GM18868 (cell line): ENCODE results near the gene GABRG3.

Experiments used
- ATAC-seq: cut with Tn5 transposase; IDR thresholded peaks from one replicate; pipeline ENCODE4 v1.9.1; 2021; ENCODE audit warnings: mild to moderate bottlenecking, moderate library complexity; ENCODE audit not compliant: unreplicated experiment

GABRG3 gene

DNA sequence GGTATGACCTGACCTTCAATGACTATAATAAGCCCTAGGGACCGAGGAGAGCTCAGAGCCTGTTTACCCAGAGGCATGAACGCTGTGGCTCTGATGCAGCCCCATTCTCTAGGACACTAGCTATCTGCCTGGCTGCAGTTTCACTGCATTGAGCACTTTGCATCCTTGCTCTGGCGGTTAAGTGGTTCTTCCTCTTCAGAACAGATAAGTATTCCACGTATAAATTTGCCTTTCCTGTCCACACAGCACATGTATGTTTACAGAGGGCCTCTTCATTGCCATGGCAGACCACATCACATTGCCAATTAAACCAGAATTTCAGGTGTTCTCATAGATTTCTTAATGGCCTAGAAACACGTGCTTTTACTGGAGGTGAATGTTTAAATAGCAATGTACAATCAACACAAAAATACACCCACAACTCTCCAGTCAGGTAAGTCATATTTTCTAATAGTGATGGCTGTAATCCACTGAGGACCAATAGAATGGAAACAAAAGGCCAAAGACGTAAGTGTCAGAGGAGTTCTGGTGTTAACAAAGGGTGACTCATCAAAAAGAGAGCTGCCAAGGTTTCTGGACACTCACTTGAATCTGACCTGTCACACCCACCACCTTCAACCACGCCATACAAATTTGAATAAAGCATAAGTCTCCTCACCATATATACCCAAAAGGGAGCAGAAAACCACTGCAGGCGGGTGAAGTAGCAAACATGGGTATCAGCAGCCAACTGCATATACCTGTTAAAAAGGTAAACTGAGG is 574.7 kb downstream of the GABRG3 start:
- ATAC-seq, result no peak

DNA sequence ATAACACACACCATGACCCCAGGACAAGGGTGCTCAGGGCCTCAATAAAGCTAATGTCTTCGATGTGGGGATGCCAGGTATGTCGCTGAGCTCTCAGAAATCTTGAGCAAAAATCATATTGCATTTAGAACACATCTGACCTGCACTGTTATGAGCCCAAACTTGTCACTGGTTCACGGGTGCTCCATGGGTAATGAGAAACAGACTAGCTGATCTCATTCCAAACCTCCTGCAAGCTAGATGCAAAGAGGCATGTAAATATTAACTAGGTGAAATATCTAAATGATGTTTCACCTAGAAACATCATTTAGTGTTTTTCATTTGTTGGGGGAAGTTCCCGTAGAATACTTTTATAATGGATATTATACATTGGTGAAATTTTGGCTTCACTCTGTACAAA is 578.8 kb downstream of the GABRG3 start:
- ATAC-seq, result no peak

DNA sequence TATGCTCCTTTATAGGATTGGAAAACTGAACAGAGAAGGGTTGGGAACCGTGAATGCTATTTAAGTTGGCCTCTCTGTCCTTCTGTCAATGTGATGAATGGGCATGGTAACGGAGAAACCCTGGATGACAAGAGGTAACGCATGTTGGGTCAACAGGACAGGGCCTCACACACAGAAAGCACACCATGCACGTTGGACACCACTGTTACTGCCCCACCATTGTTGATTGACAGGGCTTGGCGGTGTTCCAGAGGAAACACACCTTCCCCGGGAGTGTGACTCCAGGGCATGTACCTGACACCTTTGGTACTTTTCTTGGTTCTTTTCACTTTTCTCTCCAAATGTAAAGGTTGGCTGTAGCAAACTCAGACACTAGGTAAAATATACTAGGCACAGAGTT is 579.7 kb downstream of the GABRG3 start:
- no peak for ATAC-seq

DNA sequence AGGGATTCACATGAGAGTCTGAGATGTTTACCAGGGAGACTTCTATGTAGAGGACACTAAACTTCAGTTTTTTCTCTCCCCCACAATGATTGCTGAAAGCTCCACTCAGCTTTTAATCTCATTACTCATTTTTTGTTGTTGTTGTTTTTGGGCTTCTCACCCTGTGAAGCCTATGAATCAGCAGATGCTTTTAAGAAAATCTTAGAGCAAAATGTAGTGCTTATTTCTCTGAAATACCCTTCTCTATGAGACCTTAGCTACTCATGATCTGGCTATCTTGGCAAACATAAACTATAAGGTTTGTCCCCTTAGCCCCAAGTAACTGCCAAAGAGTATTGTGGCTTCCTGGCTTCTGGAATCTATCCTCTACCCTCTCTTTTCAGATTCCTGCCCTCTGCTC is 590.8 kb downstream of the GABRG3 start:
- no peak for ATAC-seq

DNA sequence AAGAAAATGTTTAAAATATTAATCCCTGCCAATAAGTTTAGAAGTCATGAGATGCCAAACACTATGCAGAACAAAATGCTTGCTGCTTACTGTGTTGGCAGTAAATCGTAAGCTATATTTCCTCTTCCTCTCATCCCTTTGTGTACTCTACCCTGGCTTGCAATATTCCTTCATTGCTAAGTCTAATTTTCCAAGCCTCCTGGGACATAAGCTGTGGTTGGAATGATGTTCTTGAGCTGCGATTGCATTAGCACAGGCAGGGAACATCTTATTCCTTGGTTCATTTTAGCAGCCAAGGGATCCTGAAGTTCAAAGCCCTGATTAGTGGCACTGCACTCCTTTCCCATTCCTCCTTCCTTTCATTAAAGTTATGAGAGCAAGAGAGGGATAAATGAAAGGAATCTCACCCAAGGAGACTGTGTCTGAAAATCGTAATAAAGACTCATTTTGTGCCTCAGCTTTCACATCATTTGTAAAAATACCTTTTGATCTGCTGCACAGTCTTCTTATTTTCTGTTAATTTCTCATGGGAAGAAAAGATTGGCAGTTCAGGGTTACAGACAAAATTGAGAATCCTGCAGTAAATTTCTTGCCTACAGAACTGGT is 592.9 kb downstream of the GABRG3 start:
- ATAC-seq, result no peak

DNA sequence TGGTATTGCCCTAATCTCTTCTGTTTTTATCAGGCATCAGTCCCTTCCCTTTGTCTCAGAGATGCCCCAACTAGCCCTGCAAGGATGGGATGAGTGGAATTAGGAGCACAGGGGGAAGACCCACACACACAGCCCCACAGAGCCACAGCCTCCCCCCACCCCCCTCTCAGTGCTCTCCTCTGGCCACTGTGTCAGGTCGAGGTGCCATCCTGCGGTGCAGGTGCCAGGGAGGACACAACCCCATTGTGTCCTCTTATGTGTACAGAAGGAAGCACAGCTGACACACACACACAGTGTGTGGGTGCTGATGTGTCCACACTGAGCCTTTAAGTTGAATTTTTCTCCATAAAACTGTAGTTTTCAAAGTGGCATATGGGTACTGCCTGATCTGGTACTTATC is 593.7 kb downstream of the GABRG3 start:
- ATAC-seq, result no peak

DNA sequence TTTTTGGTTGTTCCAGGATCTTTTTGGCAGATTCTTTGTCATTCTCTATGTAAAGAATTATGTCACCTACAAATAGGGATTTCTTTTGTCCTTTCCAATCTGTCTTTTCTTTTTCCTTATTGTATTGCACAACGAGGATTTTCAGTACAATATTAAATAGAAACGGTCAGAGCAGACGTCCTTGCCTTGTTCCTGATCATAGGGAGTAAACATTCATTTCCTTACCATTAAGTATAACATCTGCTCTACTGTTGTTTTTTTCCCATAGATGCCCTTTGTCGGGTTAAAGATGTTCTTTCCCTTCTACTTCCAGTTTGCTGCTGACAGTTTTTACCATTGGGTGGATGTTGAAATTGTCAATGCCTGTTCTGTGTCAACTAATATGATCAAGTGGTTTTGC is 599.8 kb downstream of the GABRG3 start:
- ATAC-seq, result no peak

DNA sequence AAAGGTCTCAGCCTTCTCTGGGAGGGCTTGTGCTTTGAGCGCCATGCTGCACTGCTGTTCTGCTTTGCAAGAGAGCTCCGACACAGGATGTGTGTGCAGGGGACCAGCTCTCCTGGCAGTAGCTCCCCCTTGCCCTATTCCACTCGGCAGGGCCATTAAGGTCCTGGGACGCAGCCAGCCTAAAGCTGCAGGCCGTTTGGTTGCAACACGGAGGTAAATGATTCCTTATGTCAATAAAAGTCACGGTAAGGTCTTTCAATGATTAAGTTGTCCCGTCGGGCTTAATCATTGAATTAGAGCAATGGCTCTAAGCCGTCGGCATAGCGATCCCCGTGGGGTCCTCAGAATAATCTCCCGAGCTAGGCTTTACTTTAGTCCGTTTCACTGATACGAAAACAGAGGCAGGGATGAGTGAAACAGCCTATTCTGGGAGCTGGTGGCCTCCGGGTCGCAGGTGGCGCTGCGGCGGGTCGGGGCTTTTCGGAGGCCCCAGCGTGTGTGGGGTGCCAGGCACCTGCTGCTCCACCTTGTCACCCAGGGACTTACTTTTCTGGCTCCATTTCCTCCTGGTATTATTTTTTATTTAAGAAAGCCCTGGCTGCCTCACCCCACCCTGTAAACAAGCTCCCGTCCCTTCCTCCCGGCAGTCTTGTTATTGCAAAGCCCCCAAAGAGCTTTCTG is 603.0 kb downstream of the GABRG3 start:
- ATAC-seq, result no peak

DNA sequence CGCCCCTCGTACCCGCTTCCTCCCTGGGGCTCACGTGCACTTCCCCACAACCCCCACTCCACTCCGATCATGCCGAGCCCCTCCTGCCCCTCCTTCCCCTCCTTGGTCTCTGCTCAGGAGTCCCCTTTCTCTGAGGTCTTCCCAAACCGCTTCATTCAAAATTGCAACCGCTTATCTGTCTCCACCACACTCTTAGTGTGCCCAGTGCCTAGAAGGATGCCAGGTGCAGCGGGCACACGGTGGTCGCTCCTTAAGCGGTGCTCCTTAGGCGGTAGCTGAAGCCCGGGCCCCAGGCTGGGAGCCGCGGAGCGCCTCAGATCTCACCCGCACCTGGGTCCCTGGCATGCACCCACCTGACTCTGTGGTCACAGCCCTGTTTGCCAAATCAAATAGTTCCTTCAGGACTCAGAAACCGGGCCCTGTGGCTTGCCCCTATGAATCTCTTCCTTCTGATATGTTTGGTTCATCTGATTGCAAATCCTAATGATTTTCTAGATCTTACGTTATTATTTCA is 603.6 kb downstream of the GABRG3 start:
- no peak for ATAC-seq

DNA sequence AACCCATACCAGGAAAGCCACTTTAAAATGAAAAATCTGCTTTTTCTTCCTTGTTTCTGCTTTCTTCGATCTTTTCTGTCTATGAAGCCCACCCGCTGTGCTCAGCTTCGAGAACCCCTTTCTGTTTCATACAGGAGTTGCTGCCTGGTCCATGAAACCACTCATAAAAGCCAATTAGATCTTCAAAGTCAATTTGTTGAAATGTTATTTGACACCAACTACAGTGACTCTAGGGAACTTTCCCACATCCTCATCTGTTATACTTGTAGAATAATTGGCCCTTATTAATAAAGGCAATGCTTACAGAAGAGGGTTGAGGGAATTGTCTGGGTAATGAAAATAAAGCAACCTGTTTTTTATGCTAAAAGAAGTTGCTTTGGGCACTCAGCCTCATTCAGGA is 604.5 kb downstream of the GABRG3 start:
- no peak for ATAC-seq

DNA sequence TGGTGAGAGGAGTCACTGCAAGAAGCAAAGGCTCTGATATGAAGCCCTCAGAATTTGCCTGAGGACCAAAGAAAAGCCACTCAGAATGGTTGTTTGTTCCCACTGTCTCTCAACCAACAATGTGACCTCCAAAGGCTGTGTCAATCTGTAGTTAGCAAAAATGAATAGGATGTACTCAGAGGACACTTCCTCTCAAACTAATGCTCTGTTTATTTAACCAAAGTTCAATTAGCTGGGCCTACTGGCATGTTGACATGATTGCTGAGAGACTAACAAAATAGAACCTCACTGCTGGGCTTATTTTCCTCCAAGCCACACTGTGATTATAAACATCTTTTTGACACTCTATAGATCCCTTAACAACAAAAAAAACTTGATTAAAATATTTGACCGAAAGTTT is 605.6 kb downstream of the GABRG3 start:
- ATAC-seq, result no peak

DNA sequence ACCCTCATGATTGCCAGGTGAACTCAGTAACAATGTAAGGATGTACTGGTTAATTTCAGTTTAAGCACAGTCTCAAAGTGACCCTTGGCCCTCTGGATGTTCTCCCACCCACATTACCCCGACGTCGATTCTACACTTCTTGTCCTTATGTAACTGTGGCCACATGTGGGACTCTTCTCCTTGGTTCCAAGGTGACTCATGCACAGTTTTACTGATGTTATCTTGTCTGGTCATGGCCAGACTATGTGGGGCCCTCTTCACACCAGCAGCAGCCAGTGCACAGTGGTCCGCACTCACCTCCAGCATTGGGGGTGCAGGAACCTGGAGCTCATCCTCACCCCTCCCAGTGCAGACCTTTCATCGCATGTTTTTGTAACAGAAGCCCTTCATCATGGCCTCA is 608.8 kb downstream of the GABRG3 start:
- ATAC-seq, result no peak

DNA sequence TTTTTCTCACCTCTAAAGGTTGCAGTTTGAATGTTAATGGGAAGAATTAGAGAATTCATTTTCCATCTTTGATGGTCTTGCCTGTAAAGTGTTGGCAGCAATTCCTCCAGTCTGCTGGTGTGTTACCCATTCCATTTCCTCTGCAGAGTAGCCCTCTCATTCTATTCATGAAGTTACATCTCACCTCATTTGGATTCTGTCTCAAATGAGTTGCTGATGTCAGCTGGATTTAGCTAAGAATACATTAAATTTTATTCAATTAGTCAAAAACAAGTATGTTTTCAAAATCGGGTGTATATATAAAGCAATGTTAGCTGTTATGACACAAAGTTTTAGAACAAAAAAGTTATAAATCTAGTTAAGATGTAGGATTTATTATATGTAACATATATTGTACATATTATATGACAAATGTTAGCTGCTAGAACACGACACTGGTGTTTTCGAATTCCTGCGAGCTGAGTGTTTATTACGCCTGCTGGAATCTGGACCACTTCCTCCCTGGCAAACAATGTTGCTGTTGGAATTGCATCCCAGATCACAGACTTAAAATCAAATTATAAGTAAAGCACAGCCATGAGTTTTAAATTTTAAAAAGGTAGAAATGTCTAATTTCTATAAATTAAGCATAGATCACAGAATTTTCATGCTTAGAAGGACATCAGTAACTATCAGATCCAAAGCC is 611.9 kb downstream of the GABRG3 start:
- ATAC-seq, result no peak

DNA sequence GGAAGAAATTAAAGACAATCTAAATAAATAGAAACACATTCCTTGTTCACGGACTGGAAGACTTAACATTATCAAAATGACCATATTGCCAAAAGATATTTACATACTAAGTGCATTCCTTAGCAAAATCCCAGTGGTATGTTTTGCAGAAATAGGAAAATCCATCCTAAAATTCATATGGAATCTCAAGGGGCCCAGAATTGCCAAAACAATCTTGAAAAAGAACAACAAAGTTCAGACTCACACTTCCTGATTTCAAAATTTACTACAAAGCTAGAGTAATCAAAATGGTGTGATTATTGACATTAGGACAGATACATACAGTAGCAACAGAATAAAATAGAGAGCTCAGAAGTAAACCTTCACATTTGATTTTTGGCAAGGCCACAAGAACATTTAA is 612.7 kb downstream of the GABRG3 start:
- ATAC-seq, result no peak

DNA sequence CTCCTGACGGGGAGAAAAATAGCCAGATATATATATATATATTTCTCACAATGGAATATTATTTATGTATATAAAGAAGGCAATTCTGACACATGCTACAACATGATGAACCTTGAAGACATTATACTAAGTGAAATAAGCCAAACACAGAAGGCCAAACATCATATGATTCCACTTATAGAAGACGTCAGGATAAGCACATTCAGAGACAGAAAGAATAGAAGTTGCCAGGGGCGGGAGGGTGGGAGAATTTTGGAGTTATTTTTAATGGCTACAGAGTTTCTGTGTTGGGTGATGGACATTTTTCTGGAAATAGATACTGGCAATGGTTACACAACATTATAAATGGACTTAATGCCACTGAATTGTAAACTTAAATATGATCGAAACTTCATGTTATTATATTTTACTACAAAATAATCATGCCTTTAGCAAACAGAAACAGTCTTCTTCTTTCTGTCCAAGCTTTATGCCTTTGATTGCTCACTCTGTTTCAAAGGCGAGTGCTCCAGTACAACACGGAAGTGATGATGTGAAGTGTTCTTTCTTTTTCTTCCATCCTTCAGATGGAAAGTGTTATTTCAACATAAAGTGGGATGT is 614.2 kb downstream of the GABRG3 start:
- ATAC-seq, result no peak

DNA sequence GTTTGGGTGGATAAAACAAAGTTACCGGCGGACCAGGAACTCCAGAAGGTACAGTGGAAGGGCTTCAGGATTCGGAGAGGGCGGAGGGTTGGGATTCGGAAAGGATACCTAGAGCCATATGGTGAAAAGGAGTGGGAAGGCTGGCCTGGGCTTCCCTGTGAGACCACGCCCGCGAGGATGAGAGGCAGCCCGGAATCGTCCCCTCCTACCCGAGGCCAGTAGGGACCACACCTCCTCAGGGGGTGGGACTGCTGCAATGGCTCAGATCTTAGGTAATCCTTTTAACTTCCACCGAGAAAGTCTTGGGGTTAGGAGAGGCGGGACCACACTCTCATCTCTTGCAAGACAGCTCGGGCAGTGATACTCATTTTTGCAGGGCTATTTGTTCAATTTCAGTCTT is 616.8 kb downstream of the GABRG3 start:
- no peak for ATAC-seq

DNA sequence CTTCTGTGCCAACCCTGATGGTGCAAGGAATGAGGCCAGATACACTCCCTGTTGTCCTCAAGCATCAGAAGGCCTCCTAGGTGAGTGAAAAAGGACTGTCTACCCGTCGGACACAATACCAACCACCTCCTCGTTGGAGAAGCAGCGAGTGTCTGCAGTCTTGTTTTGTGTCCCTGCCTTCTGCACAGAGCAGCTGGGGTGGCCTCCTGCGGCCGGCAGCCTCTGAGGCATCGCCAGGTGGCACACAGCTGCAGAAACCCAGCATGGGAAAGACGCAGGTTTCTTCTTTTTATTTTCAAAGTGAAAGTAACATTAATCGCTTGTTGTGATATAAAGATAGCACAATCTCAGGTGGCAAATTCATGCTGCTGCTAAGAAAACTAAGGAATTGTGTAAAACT is 618.3 kb downstream of the GABRG3 start:
- ATAC-seq, result no peak

DNA sequence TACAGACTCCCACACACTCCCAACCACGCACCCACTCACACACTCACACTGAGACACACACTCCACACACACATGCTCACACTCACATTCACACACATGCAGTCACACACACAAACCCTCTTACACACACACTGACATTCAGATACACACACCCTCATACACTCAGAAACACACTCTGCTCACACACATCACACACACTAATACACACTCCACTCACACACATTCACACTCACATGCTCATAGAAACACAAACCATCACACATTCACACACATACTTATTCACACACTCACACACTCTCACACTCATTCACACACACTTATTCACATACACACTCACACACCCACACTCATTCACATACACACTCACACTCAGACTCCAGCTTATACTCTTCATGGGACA is 618.8 kb downstream of the GABRG3 start:
- no peak for ATAC-seq
